Adrenal gland (tissue), 12 donors: ENCODE measurements around the gene BAG1. TPM values are rescaled to one million over a fixed set of nuclear protein-coding genes. Genes with fewer than 3 reads are reported as not detected.

Experiments
- DNase-seq, 7 donors: peaks; one replicate each; pipeline ENCODE4 v3.0.0-alpha.2; 2019 to 2020
- H3K27ac ChIP-seq, 5 donors: fragments of 200-600 bp; sonication (generic) in 4 of 5; 1 replicate in 3 of 5; 2 replicates in 2 of 5; pipeline versions ENCODE4 v1.5.1 to v1.8.0; 2016 to 2020; ENCODE audit warnings: mild to moderate bottlenecking in 1 of 5
- H3K27me3 ChIP-seq: fragments of 200-600 bp; 2 replicates; pipeline ENCODE4 v1.8.0; 2021
- H3K36me3 ChIP-seq, 2 donors: fragments of 200-600 bp; replicated peaks in 1 of 2; 1 replicate in 1 of 2; 2 replicates in 1 of 2; pipeline versions ENCODE4 v1.5.1 to v1.8.0; 2018 to 2022
- H3K4me1 ChIP-seq, 2 donors: fragments of 200-600 bp; replicated peaks in 1 of 2; 1 replicate in 1 of 2; 2 replicates in 1 of 2; pipeline versions ENCODE4 v1.5.1 to v1.8.0; 2018 to 2021
- H3K4me3 ChIP-seq, 4 donors: fragments of 200-600 bp; sonication (generic) in 3 of 4; one replicate each; pipeline ENCODE4 v1.5.1; 2016 to 2018
- H3K9me3 ChIP-seq, 3 donors: fragments of 200-600 bp; sonication (generic) in 1 of 3; replicated peaks in 1 of 3; 1 replicate in 2 of 3; 2 replicates in 1 of 3; pipeline versions ENCODE4 v1.5.1 to v1.8.0; 2016 to 2021
- CTCF ChIP-seq, 6 experiments: fragments of 450-650 bp in 4 of 6; fragments of 200-600 bp in 2 of 6; sonication (generic) in 1 of 6; IDR thresholded peaks; 1 replicate in 5 of 6; 2 replicates in 1 of 6; pipeline versions ENCODE4 v1.5.1 to v1.8.0; 2016 to 2021; ENCODE audit warnings: antibody characterized with exemption in 6 of 6, mild to moderate bottlenecking in 2 of 6, moderate library complexity in 1 of 6
- POLR2A ChIP-seq, 2 donors: fragments of 450-650 bp; IDR thresholded peaks; one replicate each; pipeline ENCODE4 v1.6.1; 2017; ENCODE audit warnings: antibody characterized with exemption in 2 of 2, mild to moderate bottlenecking in 2 of 2, moderate library complexity in 1 of 2
- WGBS, 4 donors: extraction: QIAGEN DNeasy Blood & Tissue Kit in 2 of 4; methylation state at CpG; one replicate each; pipeline versions ENCODE4 v1.1.5 to v1.1.7; 2013 to 2017; 5-methylcytosine and 5-hydroxymethylcytosine counted together
- intact Hi-C, 2 donors: fragments of 100-400 bp; cut with DNase I; formaldehyde crosslinking; loops; one replicate each; pipeline versions ENCODE4 v1.14.1 to v1.15.0; 2022 to 2023
- polyA plus RNA-seq, 3 donors: library from polyadenylated mRNA; stranded (reverse); fragments of 200-250 nt in 2 of 3; fragments of 350-450 nt in 1 of 3; fragmentation: Illumina TruSeq in 1 of 3; extraction: RNeasy Lipid Tissue Mini Kit (QIAGEN cat#74804) in 1 of 3; gene quantifications; one replicate each; pipeline ENCODE4 v1.2.3, GENCODE V29; 2013 to 2014
- total RNA-seq, 9 donors: library from RNA; depleted of rRNA in 4 of 9; stranded (reverse); fragments of >200 nt in 4 of 9; fragments of 120-200 nt in 1 of 9; fragmentation: NEBNext Ultra II Directional in 1 of 9; extraction: Animal tissue kit (Norgen Biotek cat#: 25700) in 1 of 9; gene quantifications; one replicate each; pipeline versions ENCODE4 v1.1.0 to v1.2.4, GENCODE V29; 2013 to 2023
- donor health status: healthy with polysubstance abuse.
- donor health status: Bipolar disorder and iron deficiency.
- donor health status: DM: yes; HTN: yes; CAD: no.
- donor health status: DM: no; HTN: no; CAD: no.
- donor health status: DM: no; HTN: no; CAD: no.
- donor health status: DM: yes; HTN: yes; CAD: no.

BAG1 gene
- total and polyA plus RNA-seq, 12 donors = 46.9 to 141 (median 68.8) TPM

- Histone ChIP-seq H3K4me1 (no peaks in the 10 kb centered on the region), H3K9me3 (no peaks in the 10 kb centered on the region), H3K27ac (no peak overlapping the region), H3K36me3 (peaks cover 0 to 98% of the 10 kb centered on the region in 2 donors), H3K27me3 (no peaks in the 10 kb centered on the region), H3K4me3 (no peak overlapping the region)
- WGBS, 4 donors = 67 to 81% (median 80%) methylated on average over 3 of the region's 3 CpGs
- intact Hi-C loops = no loop called here
- DNase-seq = no peak
- TF ChIP-seq POLR2A (IDR thresholded peaks at IDR 0.05) (no peak), CTCF (IDR thresholded peaks at IDR 0.05) (no peak)
Measured at GRCh38 chr9:33273266-33273971, 8.9 kb upstream of the BAG1 start.

GRCh38 chr9:33272061-33272460 lies 7.6 kb upstream of the BAG1 start:
- TF ChIP-seq CTCF (IDR thresholded peaks at IDR 0.05) = no peak
- no peak for TF ChIP-seq POLR2A (IDR thresholded peaks at IDR 0.05)
- Histone ChIP-seq H3K27me3 (no peaks in the 10 kb centered on the region), H3K4me3 (no peak overlapping the region), H3K4me1 (no peaks in the 10 kb centered on the region), H3K9me3 (no peaks in the 10 kb centered on the region), H3K36me3 (peaks cover 0 to 97% of the 10 kb centered on the region in 2 donors), H3K27ac (no peak overlapping the region)
- 92 to 100% (median 98%) methylated on average over 1 of the region's 1 CpG for WGBS, 4 donors
- peak in 1 of 7 donors; percentile 19 for DNase-seq
- intact Hi-C loops = no loop called here

- WGBS, 4 donors = 95 to 99% (median 97%) methylated on average over 3 of the region's 3 CpGs
- TF ChIP-seq CTCF (IDR thresholded peaks at IDR 0.05) (no peak), POLR2A (IDR thresholded peaks at IDR 0.05) (no peak)
- Histone ChIP-seq H3K9me3 (no peaks in the 10 kb centered on the region), H3K27me3 (no peaks in the 10 kb centered on the region), H3K4me1 (peaks cover 9 to 14% of the 10 kb centered on the region in 2 donors), H3K36me3 (peaks cover 0 to 86% of the 10 kb centered on the region in 2 donors), H3K4me3 (no peak overlapping the region), H3K27ac (no peak overlapping the region)
- intact Hi-C loops = no loop called here
- no peak for DNase-seq
Measured at GRCh38 chr9:33270146-33270545, 5.6 kb upstream of the BAG1 start.

GRCh38 chr9:33267151-33267767 lies 2.8 kb upstream of the BAG1 start:
- Histone ChIP-seq H3K4me3 (no peak overlapping the region), H3K4me1 (peaks cover 17 to 26% of the 10 kb centered on the region in 2 donors), H3K36me3 (peaks cover 0 to 60% of the 10 kb centered on the region in 2 donors), H3K27me3 (no peaks in the 10 kb centered on the region), H3K9me3 (no peaks in the 10 kb centered on the region), H3K27ac (no peak overlapping the region)
- TF ChIP-seq CTCF (IDR thresholded peaks at IDR 0.05) (no peak), POLR2A (IDR thresholded peaks at IDR 0.05) (no peak)
- intact Hi-C loops = no loop called here
- no peak for DNase-seq
